ENCODE results near the gene ZFR.

GRCh38 chr5:32319926-32320543, 124.5 kb downstream of the ZFR start:
- TF ChIP-seq CTCF (IDR thresholded peaks at IDR 0.05), result no peak
- no peak for TF ChIP-seq POLR2A (IDR thresholded peaks at IDR 0.05)

Measured in lower leg skin (tissue), 3 donors.